Liver (tissue), 3 donors: ENCODE measurements around the gene RNF222.

Source experiments
- FOXA1 ChIP-seq: IDR thresholded peaks from 2 replicates; pipeline ENCODE4 v1.6.1; 2016; ENCODE audit warnings: antibody characterized with exemption
- JUND ChIP-seq, 2 donors: IDR thresholded peaks; 2 replicates each; pipeline ENCODE4 v1.6.1; 2016; ENCODE audit warnings: antibody characterized with exemption in 2 of 2
- RAD21 ChIP-seq, 2 donors: IDR thresholded peaks; 2 replicates each; pipeline ENCODE4 v1.6.1; 2016; ENCODE audit warnings: antibody characterized with exemption in 2 of 2, mild to moderate bottlenecking in 2 of 2
- REST ChIP-seq: IDR thresholded peaks from 2 replicates; pipeline ENCODE4 v1.6.1; 2016; ENCODE audit warnings: antibody characterized with exemption, mild to moderate bottlenecking
- SP1 ChIP-seq: IDR thresholded peaks from 2 replicates; pipeline ENCODE4 v1.6.1; 2018; ENCODE audit warnings: antibody characterized with exemption, mild to moderate bottlenecking
- TF ChIP-seq, protein P1 (sequence below): fragments of 150-350 bp; IDR thresholded peaks from 2 replicates; pipeline ENCODE4 v1.5.1; 2017; ENCODE audit warnings: improper control_type of control experiment, low read depth, low read length; ENCODE audit not compliant: missing input control
- donor health status: healthy.
- donor health status: healthy.

DNA sequence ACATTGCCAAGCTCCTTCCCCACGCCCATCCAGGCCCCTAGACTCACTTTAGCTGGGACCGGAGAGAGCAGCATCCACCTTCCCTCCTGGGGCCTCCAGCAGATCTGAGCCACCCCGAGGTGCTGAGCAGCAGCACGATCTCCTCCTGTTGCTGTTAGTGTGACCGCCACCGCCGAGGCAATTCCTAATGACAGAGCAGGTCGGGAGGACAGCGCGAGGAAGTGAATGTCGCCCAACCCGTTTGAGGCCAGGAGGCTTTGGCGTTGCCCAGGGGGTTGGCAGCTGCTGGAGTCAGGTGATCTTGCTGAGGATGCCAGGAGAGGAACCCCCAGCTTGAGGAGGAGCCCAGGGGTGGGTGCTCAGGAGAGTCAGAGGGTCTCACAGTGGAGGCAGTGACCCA is at the start of gene RNF222:
- TF ChIP-seq REST (no peak), RAD21 (IDR thresholded peaks at IDR 0.05) (no peak), JUND (IDR thresholded peaks at IDR 0.05) (no peak), SP1 (no peak), FOXA1 (no peak)
- TF ChIP-seq, protein P1, sequence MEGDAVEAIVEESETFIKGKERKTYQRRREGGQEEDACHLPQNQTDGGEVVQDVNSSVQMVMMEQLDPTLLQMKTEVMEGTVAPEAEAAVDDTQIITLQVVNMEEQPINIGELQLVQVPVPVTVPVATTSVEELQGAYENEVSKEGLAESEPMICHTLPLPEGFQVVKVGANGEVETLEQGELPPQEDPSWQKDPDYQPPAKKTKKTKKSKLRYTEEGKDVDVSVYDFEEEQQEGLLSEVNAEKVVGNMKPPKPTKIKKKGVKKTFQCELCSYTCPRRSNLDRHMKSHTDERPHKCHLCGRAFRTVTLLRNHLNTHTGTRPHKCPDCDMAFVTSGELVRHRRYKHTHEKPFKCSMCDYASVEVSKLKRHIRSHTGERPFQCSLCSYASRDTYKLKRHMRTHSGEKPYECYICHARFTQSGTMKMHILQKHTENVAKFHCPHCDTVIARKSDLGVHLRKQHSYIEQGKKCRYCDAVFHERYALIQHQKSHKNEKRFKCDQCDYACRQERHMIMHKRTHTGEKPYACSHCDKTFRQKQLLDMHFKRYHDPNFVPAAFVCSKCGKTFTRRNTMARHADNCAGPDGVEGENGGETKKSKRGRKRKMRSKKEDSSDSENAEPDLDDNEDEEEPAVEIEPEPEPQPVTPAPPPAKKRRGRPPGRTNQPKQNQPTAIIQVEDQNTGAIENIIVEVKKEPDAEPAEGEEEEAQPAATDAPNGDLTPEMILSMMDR: no peak
